ENCODE measurements around the gene CNDP1.

DNA sequence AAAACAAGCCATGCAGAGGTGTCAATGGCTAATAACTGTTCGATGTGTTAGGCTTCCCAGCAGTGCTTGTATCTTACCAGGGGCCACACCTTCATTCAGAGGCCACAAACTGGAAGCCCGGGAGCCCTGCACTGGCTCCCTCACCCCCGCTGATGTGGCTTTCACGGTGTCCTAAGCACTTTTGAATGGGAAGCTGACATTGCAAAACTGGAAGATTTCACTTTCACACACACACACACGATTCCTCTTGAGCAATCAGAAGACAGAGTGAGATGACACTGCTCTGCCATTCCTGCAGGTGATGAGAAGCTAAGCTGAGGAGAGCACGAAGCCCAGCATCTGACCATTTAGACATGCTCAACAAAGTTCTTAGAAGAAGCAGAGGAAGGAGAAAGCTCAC lies 54.7 kb downstream of the CNDP1 start:
- no peak for TF ChIP-seq MYC (IDR thresholded peaks at IDR 0.05; ENCODE audit: low read depth, low read length)
- TF ChIP-seq, protein P1, sequence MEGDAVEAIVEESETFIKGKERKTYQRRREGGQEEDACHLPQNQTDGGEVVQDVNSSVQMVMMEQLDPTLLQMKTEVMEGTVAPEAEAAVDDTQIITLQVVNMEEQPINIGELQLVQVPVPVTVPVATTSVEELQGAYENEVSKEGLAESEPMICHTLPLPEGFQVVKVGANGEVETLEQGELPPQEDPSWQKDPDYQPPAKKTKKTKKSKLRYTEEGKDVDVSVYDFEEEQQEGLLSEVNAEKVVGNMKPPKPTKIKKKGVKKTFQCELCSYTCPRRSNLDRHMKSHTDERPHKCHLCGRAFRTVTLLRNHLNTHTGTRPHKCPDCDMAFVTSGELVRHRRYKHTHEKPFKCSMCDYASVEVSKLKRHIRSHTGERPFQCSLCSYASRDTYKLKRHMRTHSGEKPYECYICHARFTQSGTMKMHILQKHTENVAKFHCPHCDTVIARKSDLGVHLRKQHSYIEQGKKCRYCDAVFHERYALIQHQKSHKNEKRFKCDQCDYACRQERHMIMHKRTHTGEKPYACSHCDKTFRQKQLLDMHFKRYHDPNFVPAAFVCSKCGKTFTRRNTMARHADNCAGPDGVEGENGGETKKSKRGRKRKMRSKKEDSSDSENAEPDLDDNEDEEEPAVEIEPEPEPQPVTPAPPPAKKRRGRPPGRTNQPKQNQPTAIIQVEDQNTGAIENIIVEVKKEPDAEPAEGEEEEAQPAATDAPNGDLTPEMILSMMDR (IDR thresholded peaks at IDR 0.05; ENCODE audit: low read depth, low read length), result no peak
- no peak for TF ChIP-seq POLR2A (IDR thresholded peaks at IDR 0.05; ENCODE audit: extremely low read depth, insufficient read length)
- TF ChIP-seq, protein P2, sequence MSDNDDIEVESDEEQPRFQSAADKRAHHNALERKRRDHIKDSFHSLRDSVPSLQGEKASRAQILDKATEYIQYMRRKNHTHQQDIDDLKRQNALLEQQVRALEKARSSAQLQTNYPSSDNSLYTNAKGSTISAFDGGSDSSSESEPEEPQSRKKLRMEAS (IDR thresholded peaks at IDR 0.05; ENCODE audit: low read depth, low read length), result no peak
